Esophagus squamous epithelium (tissue), 5 donors: ENCODE results near the gene KRTAP10-8. TPM values are rescaled to one million over a fixed set of nuclear protein-coding genes. Genes with fewer than 3 reads are reported as not detected.

Experiments used
- DNase-seq: peaks from one replicate; lab custom pipeline; 2025; lab: John Stamatoyannopoulos, UW
- H3K27ac ChIP-seq, 4 donors: fragments of 200-600 bp; sonication (generic); one replicate each; pipeline ENCODE4 v1.5.1; 2016 to 2019; ENCODE audit warnings: mild to moderate bottlenecking in 1 of 4
- H3K27me3 ChIP-seq, 4 donors: fragments of 200-600 bp; sonication (generic); 1 replicate in 3 of 4; 2 replicates in 1 of 4; pipeline versions ENCODE4 v1.5.1 to v1.6.0; 2017 to 2021; ENCODE audit warnings: antibody characterized with exemption in 1 of 4
- H3K36me3 ChIP-seq, 3 donors: fragments of 200-600 bp; sonication (generic); one replicate each; pipeline ENCODE4 v1.5.1; 2016 to 2019
- H3K4me1 ChIP-seq, 3 donors: fragments of 200-600 bp; sonication (generic); one replicate each; pipeline ENCODE4 v1.5.1; 2017 to 2019
- H3K4me3 ChIP-seq, 4 donors: fragments of 200-600 bp; sonication (generic); 1 replicate in 3 of 4; 2 replicates in 1 of 4; pipeline ENCODE4 v1.5.1; 2016 to 2019; ENCODE audit warnings: mild to moderate bottlenecking in 2 of 4, moderate library complexity in 1 of 4
- H3K9me3 ChIP-seq, 3 donors: fragments of 200-600 bp; sonication (generic); one replicate each; pipeline ENCODE4 v1.5.1; 2016 to 2019
- CTCF ChIP-seq, 6 experiments: fragments of 450-650 bp in 4 of 6; fragments of 200-600 bp in 2 of 6; sonication (generic) in 2 of 6; IDR thresholded peaks; one replicate each; pipeline ENCODE4 v1.5.1; 2016 to 2019; ENCODE audit warnings: antibody characterized with exemption in 6 of 6, mild to moderate bottlenecking in 4 of 6, moderate library complexity in 4 of 6
- POLR2A ChIP-seq, 4 donors: fragments of 450-650 bp; IDR thresholded peaks; one replicate each; pipeline ENCODE4 v1.6.1; 2017; ENCODE audit warnings: antibody characterized with exemption in 4 of 4, mild to moderate bottlenecking in 4 of 4, moderate library complexity in 3 of 4
- WGBS, 2 donors: methylation state at CpG; one replicate each; pipeline ENCODE4 v1.1.5; 2018; 5-methylcytosine and 5-hydroxymethylcytosine counted together
- intact Hi-C: fragments of 100-400 bp; cut with DNase I; formaldehyde crosslinking; loops from one replicate; pipeline ENCODE4 v1.15.0; 2022
- total RNA-seq, 4 donors: library from RNA; depleted of rRNA; stranded (reverse); fragments of >200 nt; gene quantifications; one replicate each; pipeline ENCODE4 v1.1.0, GENCODE V29; 2016
- donor health status: DM: yes; HTN: yes; CAD: no.

The KRTAP10-8 gene
- total RNA-seq, 4 donors from 2014 or later: not detected

GRCh38 chr21:44617071-44617501, 5.2 kb downstream of the KRTAP10-8 start:
- no peak for DNase-seq
- Histone ChIP-seq H3K27me3 (peaks cover 0 to 58% (median 0%) of the 10 kb centered on the region in 4 donors), H3K4me3 (no peak overlapping the region), H3K36me3 (no peaks in the 10 kb centered on the region), H3K4me1 (no peaks in the 10 kb centered on the region), H3K27ac (no peak overlapping the region), H3K9me3 (peaks cover 0 to 11% (median 0%) of the 10 kb centered on the region in 3 donors)
- intact Hi-C loops: no loop called here
- TF ChIP-seq POLR2A (IDR thresholded peaks at IDR 0.05) (no peak), CTCF (IDR thresholded peaks at IDR 0.05) (no peak)
- WGBS, 2 donors: 46 to 80% methylated on average over 1 to 4 of the region's 8 CpGs

GRCh38 chr21:44618504-44618903, 6.6 kb downstream of the KRTAP10-8 start:
- Histone ChIP-seq H3K27ac (no peak overlapping the region), H3K27me3 (peaks cover 0 to 44% (median 0%) of the 10 kb centered on the region in 4 donors), H3K4me3 (no peak overlapping the region), H3K9me3 (peaks cover 0 to 25% (median 11%) of the 10 kb centered on the region in 3 donors), H3K36me3 (no peaks in the 10 kb centered on the region), H3K4me1 (no peaks in the 10 kb centered on the region)
- 38 to 59% methylated on average over 4 of the region's 4 CpGs for WGBS, 2 donors
- no peak for TF ChIP-seq POLR2A (IDR thresholded peaks at IDR 0.05)
- TF ChIP-seq CTCF (IDR thresholded peaks at IDR 0.05): no peak
- DNase-seq: no peak
- intact Hi-C loops: no loop called here

GRCh38 chr21:44618909-44619308, 7.0 kb downstream of the KRTAP10-8 start:
- peaks cover 0 to 29% (median 11%) of the 10 kb centered on the region in 3 donors for H3K9me3 ChIP-seq
- no peak overlapping the region for H3K27ac ChIP-seq
- intact Hi-C loops: no loop called here
- H3K36me3 ChIP-seq: no peaks in the 10 kb centered on the region
- no peak for DNase-seq
- H3K4me1 ChIP-seq: no peaks in the 10 kb centered on the region
- peaks cover 0 to 40% (median 0%) of the 10 kb centered on the region in 4 donors for H3K27me3 ChIP-seq
- no peak overlapping the region for H3K4me3 ChIP-seq
- TF ChIP-seq CTCF (IDR thresholded peaks at IDR 0.05) (no peak), POLR2A (IDR thresholded peaks at IDR 0.05) (no peak)
- WGBS, 2 donors: 47 to 55% methylated on average over 2 to 3 of the region's 3 CpGs

- Histone ChIP-seq H3K9me3 (peaks cover 0 to 38% (median 11%) of the 10 kb centered on the region in 3 donors), H3K27me3 (peaks cover 0 to 30% (median 0%) of the 10 kb centered on the region in 4 donors), H3K36me3 (no peaks in the 10 kb centered on the region), H3K4me1 (no peaks in the 10 kb centered on the region), H3K27ac (no peak overlapping the region), H3K4me3 (no peak overlapping the region)
- intact Hi-C loops: no loop called here
- TF ChIP-seq POLR2A (IDR thresholded peaks at IDR 0.05) (no peak), CTCF (IDR thresholded peaks at IDR 0.05) (no peak)
- whole genome bisulfite sequencing, 2 donors: 84 to 86% methylated on average over 6 of the region's 6 CpGs
- DNase-seq: no peak
These were observed 8.0 kb downstream of the KRTAP10-8 start for GRCh38 chr21:44619886-44620285.

GRCh38 chr21:44623575-44623974, 11.7 kb downstream of the KRTAP10-8 start:
- intact Hi-C loops: no loop called here
- Histone ChIP-seq H3K9me3 (peaks cover 0 to 38% (median 11%) of the 10 kb centered on the region in 3 donors), H3K27ac (no peak overlapping the region), H3K4me1 (no peaks in the 10 kb centered on the region), H3K4me3 (no peak overlapping the region), H3K36me3 (no peaks in the 10 kb centered on the region), H3K27me3 (peaks cover 0 to 30% (median 0%) of the 10 kb centered on the region in 4 donors)
- TF ChIP-seq CTCF (IDR thresholded peaks at IDR 0.05) (no peak), POLR2A (IDR thresholded peaks at IDR 0.05) (no peak)
- DNase-seq: no peak
